ENCODE data around the gene IST1.

Gene IST1

GRCh38 chr16:71966932-71967331 lies 71.6 kb downstream of the IST1 start:
- DNase-seq = no peak

GRCh38 chr16:71969353-71969752 lies 74.0 kb downstream of the IST1 start:
- DNase-seq = no peak

GRCh38 chr16:71971571-71971970 lies 76.2 kb downstream of the IST1 start:
- no peak for DNase-seq

- DNase-seq = no peak
Measured at GRCh38 chr16:71972356-71972755, 77.0 kb downstream of the IST1 start.

GRCh38 chr16:71973001-71973400 lies 77.7 kb downstream of the IST1 start:
- no peak for DNase-seq

- no peak for DNase-seq
Measured at GRCh38 chr16:71974068-71974818, 78.9 kb downstream of the IST1 start.

All from stimulated activated CD4-positive, alpha-beta T cell treated with anti-CD3 and anti-CD28 coated beads, Interleukin-4, amount 100 ng/mL, for 4 hours (primary cell).